Body of pancreas (tissue), 4 donors: ENCODE results near the gene RAP1GDS1. TPM values are rescaled to one million over a fixed set of nuclear protein-coding genes. Genes with fewer than 3 reads are reported as not detected.

ENCODE experiments used
- ATAC-seq: fragments of 150-250 bp; one replicate; pipeline ENCODE4 v1.9.1; 2016
- DNase-seq, 4 donors: peaks; one replicate each; pipeline ENCODE4 v3.0.0-alpha.2; 2019
- H3K27ac ChIP-seq, 4 donors: fragments of 200-600 bp; sonication (generic); 1 replicate in 3 of 4; 2 replicates in 1 of 4; pipeline versions ENCODE4 v1.5.1 to v1.6.1; 2016 to 2019; ENCODE audit warnings: mild to moderate bottlenecking in 1 of 4, mixed read lengths in 1 of 4, moderate library complexity in 1 of 4
- H3K27me3 ChIP-seq, 2 donors: fragments of 200-600 bp; sonication (generic); one replicate each; pipeline ENCODE4 v1.6.0; 2016; ENCODE audit warnings: mild to moderate bottlenecking in 1 of 2
- H3K36me3 ChIP-seq, 2 donors: fragments of 200-600 bp; sonication (generic); replicated peaks in 1 of 2; 2 replicates each; pipeline ENCODE4 v1.5.1; 2016; ENCODE audit warnings: low read depth in 2 of 2; ENCODE audit not compliant: insufficient read depth in 1 of 2
- H3K4me1 ChIP-seq: fragments of 200-600 bp; sonication (generic); one replicate; pipeline ENCODE4 v1.6.0; 2016
- H3K4me3 ChIP-seq, 2 donors: fragments of 200-600 bp; sonication (generic); 1 replicate in 1 of 2; 2 replicates in 1 of 2; pipeline ENCODE4 v1.5.1; 2016 to 2019
- H3K9me3 ChIP-seq, 3 donors: fragments of 200-600 bp; sonication (generic); 1 replicate in 2 of 3; 2 replicates in 1 of 3; pipeline ENCODE4 v1.5.1; 2016
- CTCF ChIP-seq, 7 experiments: fragments of 450-650 bp in 4 of 7; fragments of 200-600 bp in 3 of 7; sonication (generic) in 3 of 7; IDR thresholded peaks; one replicate each; pipeline ENCODE4 v1.5.1; 2016 to 2019; ENCODE audit warnings: antibody characterized with exemption in 7 of 7
- POLR2A ChIP-seq, 3 donors: fragments of 450-650 bp; IDR thresholded peaks; one replicate each; pipeline ENCODE4 v1.6.1; 2016; ENCODE audit warnings: antibody characterized with exemption in 3 of 3, mild to moderate bottlenecking in 2 of 3
- WGBS, 2 donors: methylation state at CpG; one replicate each; pipeline ENCODE4 v1.1.5; 2017; 5-methylcytosine and 5-hydroxymethylcytosine counted together
- intact Hi-C: fragments of 100-400 bp; cut with DNase I; formaldehyde crosslinking; loops from one replicate; pipeline ENCODE4 v1.15.1; 2023
- total RNA-seq, 2 donors: library from RNA; depleted of rRNA; stranded (reverse); fragments of >200 nt; gene quantifications; one replicate each; pipeline ENCODE4 v1.1.0, GENCODE V29; 2016

RAP1GDS1 gene
- total RNA-seq, 2 donors from 2014 or later = 13.2 to 41.2 TPM

GRCh38 chr4:98289375-98289774 is 28.2 kb downstream of the RAP1GDS1 start:
- no peak overlapping the region for H3K4me3 ChIP-seq
- H3K27me3 ChIP-seq = no peaks in the 10 kb centered on the region
- H3K4me1 ChIP-seq = peaks cover 13% of the 10 kb centered on the region
- DNase-seq (no peak), ATAC-seq (no peak)
- intact Hi-C loops = no loop called here
- no peak overlapping the region for H3K27ac ChIP-seq
- H3K9me3 ChIP-seq = no peaks in the 10 kb centered on the region
- WGBS, 2 donors = 56 to 73% methylated on average over 1 of the region's 1 CpG
- TF ChIP-seq CTCF (IDR thresholded peaks at IDR 0.05) = no peak
- TF ChIP-seq POLR2A (IDR thresholded peaks at IDR 0.05) = no peak
- no peaks in the 10 kb centered on the region for H3K36me3 ChIP-seq

- DNase-seq (no peak), ATAC-seq (no peak)
- no peak overlapping the region for H3K4me3 ChIP-seq
- no peaks in the 10 kb centered on the region for H3K36me3 ChIP-seq
- H3K27ac ChIP-seq = no peak overlapping the region
- no peaks in the 10 kb centered on the region for H3K27me3 ChIP-seq
- intact Hi-C loops = no loop called here
- TF ChIP-seq POLR2A (IDR thresholded peaks at IDR 0.05) (no peak), CTCF (IDR thresholded peaks at IDR 0.05) (no peak)
- WGBS, 2 donors = 48 to 50% methylated on average over 2 of the region's 2 CpGs
- H3K9me3 ChIP-seq = no peaks in the 10 kb centered on the region
- H3K4me1 ChIP-seq = peaks cover 13% of the 10 kb centered on the region
These were observed 29.3 kb downstream of the RAP1GDS1 start for GRCh38 chr4:98290511-98290910.

DNA sequence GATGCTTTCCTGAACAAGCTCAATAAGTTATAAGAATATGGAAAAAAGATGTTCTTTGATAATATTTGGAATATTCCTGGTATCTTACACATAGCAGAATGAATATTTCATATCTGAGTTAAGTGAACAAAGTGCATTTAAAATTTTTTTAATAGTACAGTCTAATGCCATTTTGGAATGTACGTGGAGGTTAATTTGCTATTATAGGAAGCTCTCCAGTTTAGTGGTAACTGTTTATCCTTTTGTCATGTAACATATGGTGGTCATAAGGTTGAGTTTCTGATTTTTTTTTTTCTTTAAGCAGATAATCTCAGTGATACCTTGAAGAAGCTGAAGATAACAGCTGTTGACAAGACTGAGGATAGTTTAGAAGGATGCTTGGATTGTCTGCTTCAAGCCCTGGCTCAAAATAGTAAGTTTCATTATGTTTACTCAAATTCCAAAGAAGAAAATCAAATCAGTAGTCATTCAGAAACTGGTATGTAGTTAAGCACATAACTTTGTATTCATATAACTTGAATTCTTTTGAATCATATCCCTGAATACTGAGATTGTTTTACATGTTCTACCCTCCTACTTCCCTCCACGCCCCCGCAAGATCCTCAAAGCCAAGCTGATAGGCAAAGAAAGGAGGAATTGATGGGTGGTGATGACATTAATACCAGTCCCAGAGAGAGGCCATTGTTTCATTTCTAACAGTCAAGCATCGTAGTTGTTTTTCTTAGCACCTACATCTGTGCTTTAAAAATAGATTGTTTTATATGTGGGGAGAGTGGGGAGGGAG is 32.1 kb downstream of the RAP1GDS1 start:
- intact Hi-C loops = no loop called here
- Histone ChIP-seq H3K27ac (no peak overlapping the region), H3K36me3 (no peaks in the 10 kb centered on the region), H3K9me3 (no peaks in the 10 kb centered on the region), H3K4me3 (no peak overlapping the region), H3K4me1 (peaks cover 13% of the 10 kb centered on the region), H3K27me3 (no peaks in the 10 kb centered on the region)
- ATAC-seq (no peak), DNase-seq (no peak)
- WGBS, 2 donors = 89 to 92% methylated on average over 4 of the region's 4 CpGs
- no peak for TF ChIP-seq CTCF (IDR thresholded peaks at IDR 0.05)
- no peak for TF ChIP-seq POLR2A (IDR thresholded peaks at IDR 0.05)

DNA sequence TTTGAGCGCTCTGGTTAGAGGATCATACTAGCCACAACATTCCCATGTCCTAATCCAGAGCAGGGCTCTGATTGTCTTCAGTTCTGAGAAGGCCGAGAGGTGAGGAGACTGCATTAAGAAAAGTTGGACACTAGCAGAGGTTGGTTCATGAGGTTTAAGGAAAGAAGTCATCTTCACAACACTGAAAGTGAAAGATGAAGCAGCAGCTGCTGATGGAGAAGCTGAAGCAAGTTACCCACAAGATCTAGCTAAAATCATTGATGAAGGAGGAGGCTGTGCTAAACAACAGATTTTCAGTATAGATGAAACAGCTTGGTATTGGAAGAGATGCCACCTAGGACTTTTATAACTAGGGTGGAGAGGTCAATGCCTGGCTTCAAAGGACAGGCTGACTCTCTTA is 36.8 kb downstream of the RAP1GDS1 start:
- ATAC-seq (no peak), DNase-seq (no peak)
- no peak for TF ChIP-seq POLR2A (IDR thresholded peaks at IDR 0.05)
- TF ChIP-seq CTCF (IDR thresholded peaks at IDR 0.05) = no peak
- Histone ChIP-seq H3K36me3 (no peaks in the 10 kb centered on the region), H3K9me3 (no peaks in the 10 kb centered on the region), H3K27me3 (no peaks in the 10 kb centered on the region), H3K27ac (no peak overlapping the region), H3K4me1 (no peaks in the 10 kb centered on the region), H3K4me3 (no peak overlapping the region)
- intact Hi-C loops = no loop called here
- 90 to 98% methylated on average over 2 of the region's 2 CpGs for WGBS, 2 donors

GRCh38 chr4:98300706-98301105 is 39.5 kb downstream of the RAP1GDS1 start:
- ATAC-seq (no peak), DNase-seq (no peak)
- Histone ChIP-seq H3K27me3 (no peaks in the 10 kb centered on the region), H3K4me3 (no peak overlapping the region), H3K9me3 (no peaks in the 10 kb centered on the region), H3K36me3 (no peaks in the 10 kb centered on the region), H3K4me1 (no peaks in the 10 kb centered on the region), H3K27ac (no peak overlapping the region)
- intact Hi-C loops = no loop called here
- TF ChIP-seq POLR2A (IDR thresholded peaks at IDR 0.05) (no peak), CTCF (IDR thresholded peaks at IDR 0.05) (no peak)
